BE2C (cell line): Measurements from ENCODE around the gene CDSN.
A peak's percentile ranks its signal among the peaks of the same experiment; 100 is the strongest.
"Not testable (repeated sequence)": the region's sequence is repeated elsewhere in the genome, so short reads cannot be mapped to it uniquely, and the experiment has no call there.

Experiments
- DNase-seq: peaks from one replicate; pipeline ENCODE4 v3.0.0-alpha.2; 2020
- H3K27me3 ChIP-seq: fragments of 250-450 bp; sonication (Bioruptor Pico); 2 replicates; pipeline ENCODE4 v1.5.1; 2020; ENCODE audit warnings: mild to moderate bottlenecking
- H3K36me3 ChIP-seq: fragments of 250-450 bp; sonication (Bioruptor Pico); 2 replicates; pipeline ENCODE4 v1.5.1; 2020; ENCODE audit warnings: mild to moderate bottlenecking
- H3K4me1 ChIP-seq: fragments of 250-450 bp; sonication (Bioruptor Pico); 2 replicates; pipeline ENCODE4 v1.5.1; 2020
- H3K4me3 ChIP-seq: 2 replicates; pipeline ENCODE4 v1.5.1; 2011; ENCODE audit warnings: low read depth, low read length
- H3K9me3 ChIP-seq: fragments of 250-450 bp; sonication (Bioruptor Pico); 2 replicates; pipeline ENCODE4 v1.5.1; 2020
- CTCF ChIP-seq: IDR thresholded peaks from 2 replicates; pipeline ENCODE4 v1.5.1; 2012; ENCODE audit warnings: mild to moderate bottlenecking, low read depth, low read length

CDSN gene

DNA sequence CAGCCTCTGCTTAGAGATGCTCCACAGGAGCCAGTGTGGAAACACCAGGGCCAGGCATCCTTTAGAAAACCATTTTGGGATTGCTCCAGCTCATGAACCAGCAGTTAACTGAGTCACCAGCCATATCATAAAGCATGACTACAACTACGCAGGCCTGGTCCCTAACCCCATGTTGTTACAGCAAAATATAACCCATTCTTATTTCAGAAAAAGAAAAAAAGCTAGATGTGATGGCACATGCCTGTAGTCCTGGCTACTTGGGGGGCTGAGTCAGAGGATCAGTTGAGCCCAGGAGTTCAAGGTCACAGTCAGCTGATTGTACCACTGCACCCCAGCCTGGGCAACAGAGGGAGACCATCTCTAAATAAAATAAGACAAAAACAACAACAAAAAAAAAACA lies 44.7 kb downstream of the CDSN start:
- H3K36me3 ChIP-seq = no peaks in the 10 kb centered on the region
- no peak for DNase-seq
- no peak overlapping the region for H3K4me3 ChIP-seq
- no peaks in the 10 kb centered on the region for H3K9me3 ChIP-seq
- TF ChIP-seq CTCF = no peak
- H3K27me3 ChIP-seq = no peaks in the 10 kb centered on the region
- no peaks in the 10 kb centered on the region for H3K4me1 ChIP-seq

DNA sequence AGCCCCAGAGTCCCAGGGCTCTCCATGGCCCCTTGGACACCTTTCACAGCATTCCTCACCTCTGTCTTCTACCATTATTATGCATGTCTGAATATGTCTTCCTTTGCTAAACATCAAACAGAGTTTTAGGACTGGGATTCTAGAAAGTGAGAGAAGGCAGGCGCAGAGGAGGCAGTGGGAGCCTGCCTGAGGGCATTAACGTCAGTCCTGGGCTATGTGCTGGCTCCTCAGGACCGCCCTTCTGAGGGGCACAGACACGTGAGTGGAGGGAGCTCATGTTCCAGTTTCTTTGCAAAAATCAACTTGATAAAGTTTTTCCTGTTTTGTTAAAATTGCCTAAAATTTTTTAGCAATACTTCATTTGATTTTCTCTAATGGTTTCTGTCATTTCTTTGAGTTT lies 45.8 kb downstream of the CDSN start:
- no peak for TF ChIP-seq CTCF
- DNase-seq = no peak
- Histone ChIP-seq H3K27me3 (no peaks in the 10 kb centered on the region), H3K9me3 (no peaks in the 10 kb centered on the region), H3K36me3 (no peaks in the 10 kb centered on the region), H3K4me1 (no peaks in the 10 kb centered on the region), H3K4me3 (no peak overlapping the region)

DNA sequence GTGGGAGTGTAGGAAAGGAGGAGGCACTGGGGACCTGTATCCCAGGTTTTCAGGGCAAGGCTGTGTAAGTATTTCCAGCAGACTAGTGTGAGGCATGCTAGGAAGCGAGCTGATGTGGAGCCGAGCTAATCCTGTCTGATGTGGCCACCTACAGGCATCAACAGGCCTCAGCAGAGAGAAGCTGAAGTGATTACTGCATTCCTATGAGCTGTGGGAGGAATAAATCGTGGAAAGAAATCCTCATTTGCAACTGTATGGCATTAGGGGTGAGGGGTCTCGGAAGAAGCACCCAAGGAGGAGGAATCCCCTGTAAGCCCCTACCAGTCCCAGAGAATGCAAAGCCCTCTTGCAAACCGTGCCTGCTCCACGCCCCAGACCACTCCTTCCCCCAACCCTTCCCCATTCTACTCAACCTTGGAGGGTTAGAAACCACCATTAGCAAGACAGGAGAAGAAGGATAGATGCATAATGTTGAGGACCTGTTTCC lies 49.5 kb downstream of the CDSN start:
- Histone ChIP-seq H3K9me3 (no peaks in the 10 kb centered on the region), H3K4me1 (peaks cover 4% of the 10 kb centered on the region), H3K36me3 (no peaks in the 10 kb centered on the region), H3K27me3 (no peaks in the 10 kb centered on the region), H3K4me3 (no peak overlapping the region)
- TF ChIP-seq CTCF = peak; percentile 46
- peak; percentile 30 for DNase-seq

DNA sequence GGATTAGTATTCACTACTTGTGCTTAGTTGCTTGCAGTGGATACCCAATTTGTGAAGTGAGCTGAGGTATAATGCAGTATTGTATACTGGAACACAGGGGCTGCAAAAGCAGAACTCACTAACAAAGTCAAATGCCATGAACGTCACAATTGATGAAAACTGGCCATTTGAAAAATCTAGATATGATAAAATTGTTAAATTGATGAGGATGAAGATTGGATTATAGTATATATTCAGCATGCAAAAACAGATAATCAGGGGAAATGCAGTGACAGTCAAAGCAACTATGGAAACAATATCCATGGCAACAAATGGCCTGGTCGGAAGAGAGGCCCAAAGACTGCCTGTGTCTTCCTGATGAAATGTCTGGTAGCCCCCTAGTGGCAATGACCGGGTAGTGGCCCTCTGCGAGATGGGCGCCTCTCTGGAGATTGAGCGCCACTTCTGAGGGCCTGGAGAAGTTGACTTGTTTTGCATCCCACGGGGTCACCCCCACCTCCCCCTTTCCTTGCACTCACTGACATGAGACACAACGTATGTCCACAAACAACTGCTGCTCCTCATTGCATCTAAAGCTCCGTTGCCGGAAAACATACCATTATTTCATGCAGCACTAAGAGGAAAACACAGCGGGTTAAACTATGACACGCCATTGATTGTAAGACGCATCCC lies 51.4 kb downstream of the CDSN start:
- H3K27me3 ChIP-seq = peaks cover 7% of the 10 kb centered on the region; the same call in 1 of the 2 replicates
- H3K9me3 ChIP-seq = no peaks in the 10 kb centered on the region
- peaks cover 4% of the 10 kb centered on the region for H3K4me1 ChIP-seq
- DNase-seq = peak; percentile 82
- peak; percentile 94 for TF ChIP-seq CTCF
- H3K4me3 ChIP-seq = no peak overlapping the region
- H3K36me3 ChIP-seq = no peaks in the 10 kb centered on the region

DNA sequence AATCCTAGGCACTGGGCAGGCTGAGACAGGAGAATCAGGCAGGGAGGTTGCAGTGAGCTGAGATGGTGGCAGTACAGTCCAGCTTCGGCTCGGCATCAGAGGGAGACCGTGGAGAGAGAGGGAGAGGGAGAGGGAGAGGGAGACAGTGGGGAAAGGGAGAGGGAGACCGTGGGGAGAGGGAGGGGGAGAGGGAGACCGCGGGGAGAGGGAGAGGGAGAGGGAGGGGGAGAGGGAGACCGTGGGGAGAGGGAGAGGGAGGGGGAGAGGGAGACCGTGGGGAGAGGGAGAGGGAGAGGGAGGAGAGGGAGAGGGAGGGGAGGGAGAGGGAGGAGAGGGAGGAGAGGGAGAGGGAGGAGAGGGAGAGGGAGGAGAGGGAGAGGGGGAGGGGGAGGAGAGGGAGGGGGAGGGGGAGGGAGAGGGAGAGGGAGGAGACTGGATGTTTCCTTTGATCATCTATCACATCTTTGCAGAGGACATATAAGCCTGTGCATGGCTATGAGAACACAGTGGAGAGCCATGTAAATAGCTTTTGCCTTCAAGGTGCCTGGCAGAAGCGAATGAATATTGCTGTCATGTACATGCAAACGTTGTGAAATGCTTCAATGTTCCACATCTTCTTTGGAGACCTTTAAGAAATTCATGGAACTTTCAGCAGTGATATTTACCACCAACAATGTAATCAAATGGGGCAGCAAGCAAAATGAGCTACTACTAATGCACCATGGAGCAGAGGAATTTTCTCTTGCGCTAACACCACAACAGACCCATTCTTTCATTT lies 52.2 kb downstream of the CDSN start:
- H3K4me3 ChIP-seq, H3K36me3 ChIP-seq, H3K4me1 ChIP-seq, DNase-seq, H3K9me3 ChIP-seq, H3K27me3 ChIP-seq: not testable (repeated sequence)

DNA sequence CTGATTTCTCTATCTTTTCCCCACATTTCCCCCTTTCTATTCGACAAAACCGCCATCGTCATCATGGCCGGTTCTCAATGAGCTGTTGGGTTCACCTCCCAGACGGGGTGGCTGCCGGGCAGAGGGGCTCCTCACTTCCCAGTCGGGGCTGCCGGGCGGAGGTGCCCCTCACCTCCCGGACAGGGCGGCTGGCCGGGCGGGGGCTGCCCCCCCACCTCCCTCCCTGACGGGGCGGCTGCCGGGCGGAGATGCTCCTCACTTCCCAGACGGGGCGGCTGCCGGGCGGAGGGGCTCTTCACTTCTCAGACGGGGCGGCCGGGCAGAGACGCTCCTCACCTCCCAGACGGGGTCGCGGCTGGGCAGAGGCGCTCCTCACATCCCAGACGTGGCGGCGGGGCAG lies 53.2 kb downstream of the CDSN start:
- H3K36me3 ChIP-seq, H3K4me3 ChIP-seq, H3K9me3 ChIP-seq, H3K4me1 ChIP-seq, DNase-seq: not testable (repeated sequence)
- H3K27me3 ChIP-seq = peaks cover 14% of the 10 kb centered on the region; the same call in 1 of the 2 replicates

DNA sequence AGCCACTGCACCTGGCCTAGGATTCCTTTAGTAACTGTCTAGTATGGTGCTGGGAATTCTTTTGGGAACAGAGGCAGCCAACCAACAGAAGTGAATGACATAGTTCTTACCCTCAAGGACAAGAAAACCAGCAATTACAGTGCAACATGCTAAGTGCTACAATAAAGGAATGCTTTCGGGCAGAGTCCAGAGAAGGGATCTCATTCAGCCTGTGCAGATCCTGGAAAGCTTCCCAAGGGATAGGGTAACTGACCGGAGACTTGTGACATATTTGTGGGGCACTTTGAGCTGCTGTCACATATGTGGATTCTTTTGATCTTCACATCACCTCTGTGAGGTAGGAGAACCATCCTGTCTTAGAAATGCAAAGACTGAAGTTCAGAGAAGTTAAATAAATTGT lies 54.7 kb downstream of the CDSN start:
- no peak for DNase-seq
- no peak for TF ChIP-seq CTCF

More for the DNA sequence above, 54.7 kb downstream of the CDSN start:
- H3K27me3 ChIP-seq = peaks cover 20% of the 10 kb centered on the region
- H3K36me3 ChIP-seq = no peaks in the 10 kb centered on the region
- H3K4me3 ChIP-seq = no peak overlapping the region
- no peaks in the 10 kb centered on the region for H3K9me3 ChIP-seq
- peaks cover 4% of the 10 kb centered on the region for H3K4me1 ChIP-seq
